ENCODE measurements around the gene ZSCAN16. TPM values are rescaled to one million over a fixed set of nuclear protein-coding genes. Genes with fewer than 3 reads are reported as not detected.
"Not testable (repeated sequence)": the region's sequence is repeated elsewhere in the genome, so short reads cannot be mapped to it uniquely, and the experiment has no call there.

Gene ZSCAN16
- polyA plus RNA-seq (ENCODE audit: low read depth in 6 of 6): 10 to 100 TPM; 11.3 to 21.3 (median 14.7) TPM

GRCh38 chr6:28124350-28124970 lies at the start of gene ZSCAN16:
Gene ZSCAN16, plus strand, starts transcription at chr6:28124609. Its CDS starts 835 bp downstream, at chr6:28125444.
- peak; percentile 72 for DNase-seq
- Mint-ChIP-seq H3K27ac (peak within 1 kb of the TSS; percentile 57 to 96 (median 92)), H3K4me1 (peaks cover 32 to 40% (median 38%) of the 10 kb centered on the region in 3 donors), H3K36me3 (peaks cover 14 to 29% of the 10 kb centered on the region in 2 donors), H3K27me3 (no peaks in the 10 kb centered on the region), H3K4me3 (peak within 1 kb of the TSS; percentile 89 to 98 (median 94)), H3K9me3 (no peaks in the 10 kb centered on the region)
- ATAC-seq (ENCODE audit: low read depth in 2 of 2): peak; percentile 83 to 88

- H3K4me3 Mint-ChIP-seq: peak overlapping the region in 2 of 8 donors; percentile 45 to 61
- H3K27ac Mint-ChIP-seq: peak overlapping the region in 3 of 6 donors; percentile 47 to 98 (median 61)
- H3K36me3 Mint-ChIP-seq: peaks cover 4 to 12% of the 10 kb centered on the region in 2 donors
- no peaks in the 10 kb centered on the region for H3K27me3 Mint-ChIP-seq
- H3K4me1 Mint-ChIP-seq: peaks cover 22 to 45% (median 24%) of the 10 kb centered on the region in 3 donors
- ATAC-seq (ENCODE audit: low read depth in 2 of 2) (no peak), DNase-seq (no peak)
- H3K9me3 Mint-ChIP-seq: peaks cover 2 to 25% (median 4%) of the 10 kb centered on the region in 7 donors
Measured at GRCh38 chr6:28078050-28078449, 46.4 kb upstream of the ZSCAN16 start.

- Mint-ChIP-seq H3K27me3 (no peaks in the 10 kb centered on the region), H3K27ac (peak overlapping the region; percentile 61 to 100 (median 99)), H3K9me3 (peaks cover 2 to 28% (median 8%) of the 10 kb centered on the region in 7 donors), H3K36me3 (peaks cover 11 to 20% of the 10 kb centered on the region in 2 donors), H3K4me1 (peaks cover 22 to 53% (median 24%) of the 10 kb centered on the region in 3 donors), H3K4me3 (peak overlapping the region in 5 of 8 donors; percentile 39 to 100 (median 87))
- DNase-seq (no peak), ATAC-seq (ENCODE audit: low read depth in 2 of 2) (no peak)
Measured at GRCh38 chr6:28078836-28079235, 45.6 kb upstream of the ZSCAN16 start.

GRCh38 chr6:28080381-28080630 lies 44.1 kb upstream of the ZSCAN16 start, which contains the start of gene ZNF165:
Gene ZNF165, plus strand, starts transcription at chr6:28080568. Its CDS starts 4,913 bp downstream, at chr6:28085481.
- not testable (repeated sequence) for H3K27me3 Mint-ChIP-seq, DNase-seq
- H3K9me3 Mint-ChIP-seq: peaks cover 2 to 28% (median 9%) of the 10 kb centered on the region in 7 donors
- peaks cover 22 to 55% (median 24%) of the 10 kb centered on the region in 3 donors for H3K4me1 Mint-ChIP-seq
- peak; percentile 30 to 40 for ATAC-seq (ENCODE audit: low read depth in 2 of 2)
- H3K27ac Mint-ChIP-seq: peak within 1 kb of the TSS; percentile 98 to 100 (median 100)
- H3K4me3 Mint-ChIP-seq: peak within 1 kb of the TSS; percentile 83 to 100 (median 94)
- H3K36me3 Mint-ChIP-seq: peaks cover 24 to 32% of the 10 kb centered on the region in 2 donors

GRCh38 chr6:28080631-28081485 lies 43.6 kb upstream of the ZSCAN16 start:
- H3K27me3 Mint-ChIP-seq: no peaks in the 10 kb centered on the region
- peaks cover 2 to 28% (median 9%) of the 10 kb centered on the region in 7 donors for H3K9me3 Mint-ChIP-seq
- H3K4me3 Mint-ChIP-seq: peak overlapping the region; percentile 83 to 100 (median 94)
- H3K27ac Mint-ChIP-seq: peak overlapping the region; percentile 98 to 100 (median 100)
- H3K4me1 Mint-ChIP-seq: peaks cover 22 to 55% (median 24%) of the 10 kb centered on the region in 3 donors
- peak; percentile 95 for DNase-seq
- H3K36me3 Mint-ChIP-seq: peaks cover 30 to 37% of the 10 kb centered on the region in 2 donors
- peak; percentile 61 to 72 for ATAC-seq (ENCODE audit: low read depth in 2 of 2)

GRCh38 chr6:28081486-28081751 lies 43.0 kb upstream of the ZSCAN16 start:
- ATAC-seq (ENCODE audit: low read depth in 2 of 2) (peak; percentile 64 to 65), DNase-seq (peak; percentile 83)
- peak overlapping the region; percentile 98 to 100 (median 100) for H3K27ac Mint-ChIP-seq
- H3K4me3 Mint-ChIP-seq: peak overlapping the region; percentile 83 to 100 (median 94)
- no peaks in the 10 kb centered on the region for H3K27me3 Mint-ChIP-seq
- peaks cover 2 to 28% (median 9%) of the 10 kb centered on the region in 7 donors for H3K9me3 Mint-ChIP-seq
- H3K4me1 Mint-ChIP-seq: peaks cover 22 to 55% (median 24%) of the 10 kb centered on the region in 3 donors
- peaks cover 35 to 40% of the 10 kb centered on the region in 2 donors for H3K36me3 Mint-ChIP-seq

- Mint-ChIP-seq H3K27me3 (no peaks in the 10 kb centered on the region), H3K27ac (peak overlapping the region in 5 of 6 donors; percentile 1 to 98 (median 72)), H3K9me3 (peaks cover 2 to 40% (median 17%) of the 10 kb centered on the region in 7 donors), H3K4me1 (peaks cover 22 to 55% (median 24%) of the 10 kb centered on the region in 3 donors), H3K4me3 (peak overlapping the region in 1 of 8 donors; percentile 87), H3K36me3 (peaks cover 46 to 48% of the 10 kb centered on the region in 2 donors)
- ATAC-seq (ENCODE audit: low read depth in 2 of 2) (no peak), DNase-seq (no peak)
Measured at GRCh38 chr6:28082939-28083338, 41.5 kb upstream of the ZSCAN16 start.

GRCh38 chr6:28089054-28089453 lies 35.4 kb upstream of the ZSCAN16 start:
- H3K4me3 Mint-ChIP-seq: no peak overlapping the region

GRCh38 chr6:28090917-28091586 lies 33.4 kb upstream of the ZSCAN16 start:
- H3K27me3 Mint-ChIP-seq: peaks cover 0 to 5% (median 0%) of the 10 kb centered on the region in 3 donors
- no peaks in the 10 kb centered on the region for H3K4me1 Mint-ChIP-seq

More at GRCh38 chr6:28089054-28089453, 35.4 kb upstream of the ZSCAN16 start:
- ATAC-seq (ENCODE audit: low read depth in 2 of 2): no peak
- no peak for DNase-seq
- Mint-ChIP-seq H3K27me3 (peaks cover 0 to 5% (median 0%) of the 10 kb centered on the region in 3 donors), H3K4me1 (no peaks in the 10 kb centered on the region), H3K36me3 (peaks cover 53 to 67% of the 10 kb centered on the region in 2 donors), H3K9me3 (peaks cover 14 to 51% (median 34%) of the 10 kb centered on the region in 7 donors), H3K27ac (no peak overlapping the region)

GRCh38 chr6:28102222-28102621 lies 22.2 kb upstream of the ZSCAN16 start:
- H3K9me3 Mint-ChIP-seq; ATAC-seq (ENCODE audit: low read depth in 2 of 2); H3K27ac Mint-ChIP-seq; H3K36me3 Mint-ChIP-seq; DNase-seq: not testable (repeated sequence)
- H3K4me1 Mint-ChIP-seq: peaks cover 5 to 14% (median 12%) of the 10 kb centered on the region in 3 donors
- peaks cover 0 to 21% (median 14%) of the 10 kb centered on the region in 3 donors for H3K27me3 Mint-ChIP-seq
- H3K4me3 Mint-ChIP-seq: peak overlapping the region in 2 of 8 donors; percentile 21 to 70

More at GRCh38 chr6:28090917-28091586, 33.4 kb upstream of the ZSCAN16 start:
- no peak for DNase-seq
- Mint-ChIP-seq H3K9me3 (peaks cover 14 to 48% (median 34%) of the 10 kb centered on the region in 7 donors), H3K36me3 (peaks cover 39 to 51% of the 10 kb centered on the region in 2 donors), H3K4me3 (peak overlapping the region in 4 of 8 donors; percentile 47 to 72 (median 66)), H3K27ac (no peak overlapping the region)
- no peak for ATAC-seq (ENCODE audit: low read depth in 2 of 2)

- H3K27me3 Mint-ChIP-seq: peaks cover 0 to 21% (median 10%) of the 10 kb centered on the region in 3 donors
- H3K4me3 Mint-ChIP-seq: peak overlapping the region in 2 of 8 donors; percentile 45 to 70
- H3K27ac Mint-ChIP-seq; ATAC-seq (ENCODE audit: low read depth in 2 of 2); H3K36me3 Mint-ChIP-seq; H3K9me3 Mint-ChIP-seq; DNase-seq: not testable (repeated sequence)
- H3K4me1 Mint-ChIP-seq: peaks cover 5 to 14% (median 12%) of the 10 kb centered on the region in 3 donors
Measured at GRCh38 chr6:28102699-28103098, 21.7 kb upstream of the ZSCAN16 start.

- peaks cover 4 to 16% (median 15%) of the 10 kb centered on the region in 3 donors for H3K27me3 Mint-ChIP-seq
- peak; percentile 81 for DNase-seq
- H3K9me3 Mint-ChIP-seq: peaks cover 0 to 5% (median 0%) of the 10 kb centered on the region in 7 donors
- no peaks in the 10 kb centered on the region for H3K36me3 Mint-ChIP-seq
- H3K4me1 Mint-ChIP-seq: peaks cover 5 to 14% (median 12%) of the 10 kb centered on the region in 3 donors
- peak overlapping the region; percentile 88 to 96 (median 94) for H3K4me3 Mint-ChIP-seq
- H3K27ac Mint-ChIP-seq: peak overlapping the region; percentile 93 to 98 (median 94)
- ATAC-seq (ENCODE audit: low read depth in 2 of 2): peak; percentile 98 to 99
Measured at GRCh38 chr6:28104392-28105244, 19.8 kb upstream of the ZSCAN16 start.

All from naive B cell (primary cell).